HG03175 (cell line): ENCODE data around the gene MRPL37.
"Not testable (repeated sequence)": the region's sequence is repeated elsewhere in the genome, so short reads cannot be mapped to it uniquely, and the experiment has no call there.

ENCODE experiments used
- ATAC-seq: cut with Tn5 transposase; IDR thresholded peaks from one replicate; pipeline ENCODE4 v1.9.1; 2021; ENCODE audit warnings: mild to moderate bottlenecking, moderate library complexity; ENCODE audit not compliant: unreplicated experiment

Gene MRPL37

GRCh38 chr1:54171606-54172005 is 28.4 kb upstream of the MRPL37 start:
- no peak for ATAC-seq

- ATAC-seq: no peak
Observed at GRCh38 chr1:54172614-54173599, 27.1 kb upstream of the MRPL37 start.

GRCh38 chr1:54173681-54174080 is 26.3 kb upstream of the MRPL37 start:
- no peak for ATAC-seq

- ATAC-seq: no peak
Observed at GRCh38 chr1:54174106-54174505, 25.9 kb upstream of the MRPL37 start.

- ATAC-seq: no peak
Observed at GRCh38 chr1:54176621-54177327, 23.2 kb upstream of the MRPL37 start.

GRCh38 chr1:54177726-54178125 is 22.2 kb upstream of the MRPL37 start:
- ATAC-seq: no peak

GRCh38 chr1:54178296-54179070 is 21.5 kb upstream of the MRPL37 start:
- ATAC-seq: no peak

- no peak for ATAC-seq
Observed at GRCh38 chr1:54180701-54181360, 19.1 kb upstream of the MRPL37 start.

GRCh38 chr1:54186056-54186455 is 13.9 kb upstream of the MRPL37 start:
- no peak for ATAC-seq

GRCh38 chr1:54188291-54188690 is 11.7 kb upstream of the MRPL37 start:
- ATAC-seq: no peak

- no peak for ATAC-seq
Observed at GRCh38 chr1:54190526-54190925, 9.4 kb upstream of the MRPL37 start.

GRCh38 chr1:54191525-54191924 is 8.4 kb upstream of the MRPL37 start:
- no peak for ATAC-seq

GRCh38 chr1:54193453-54193852 is 6.5 kb upstream of the MRPL37 start:
- no peak for ATAC-seq

- no peak for ATAC-seq
Observed at GRCh38 chr1:54199151-54199764, 709 bp upstream of the MRPL37 start.

GRCh38 chr1:54200519-54200997 is 591 bp downstream of the MRPL37 start:
- ATAC-seq: peak; percentile 14

- ATAC-seq: no peak
Observed at GRCh38 chr1:54204199-54204598, 4.2 kb downstream of the MRPL37 start.

- no peak for ATAC-seq
Observed at GRCh38 chr1:54207287-54207686, 7.3 kb downstream of the MRPL37 start.

- ATAC-seq: not testable (repeated sequence)
Observed at GRCh38 chr1:54207896-54208295, 7.9 kb downstream of the MRPL37 start.

- no peak for ATAC-seq
Observed at GRCh38 chr1:54212872-54213271, 12.9 kb downstream of the MRPL37 start.

- ATAC-seq: no peak
Observed at GRCh38 chr1:54215523-54215922, 15.6 kb downstream of the MRPL37 start.
